SK-N-SH (cell line): Measurements from ENCODE around the gene NFE2L3. TPM values are rescaled to one million over a fixed set of nuclear protein-coding genes. Genes with fewer than 3 reads are reported as not detected.
"Not testable (repeated sequence)": the region's sequence is repeated elsewhere in the genome, so short reads cannot be mapped to it uniquely, and the experiment has no call there.

Experiments
- CTCF ChIA-PET: fragments of 300-600, 350-600 bp; formaldehyde crosslinking; extraction: SDS; loops from one replicate; lab custom pipeline; 2021; lab: Yijun Ruan, JAX
- POLR2A ChIA-PET: fragments of 350-600 bp; sonication (Branson Sonifier 250); formaldehyde crosslinking; extraction: SDS; loops from one replicate; lab custom pipeline; 2020; ENCODE audit warnings: antibody characterized with exemption, inconsistent platforms; lab: Yijun Ruan, JAX
- DNase-seq: peaks from one replicate; pipeline ENCODE4 v3.0.0; 2012
- H2AFZ ChIP-seq: fragments of 200-600 bp; sonication (generic); 2 replicates; pipeline ENCODE4 v1.8.1; 2016; ENCODE audit warnings: antibody characterized with exemption, mild to moderate bottlenecking, low read depth
- H3F3A ChIP-seq: fragments of 200-600 bp; sonication (generic); replicated peaks from 2 replicates; pipeline ENCODE3; 2016; ENCODE audit warnings: antibody characterized with exemption, mild to moderate bottlenecking; ENCODE audit not compliant: insufficient read depth
- H3K27ac ChIP-seq, 2 experiments: fragments of 200-500 bp in 1 of 2; fragments of 200-600 bp in 1 of 2; sonication (Bioruptor generic) in 1 of 2; sonication (generic), shearing (Covaris generic) in 1 of 2; 2 replicates each; pipeline versions ENCODE4 v1.5.1 to v1.6.1; 2014 to 2016; ENCODE audit warnings: low read depth in 2 of 2, inconsistent platforms in 1 of 2, low read length in 1 of 2, mild to moderate bottlenecking in 1 of 2, mixed read lengths in 1 of 2
- H3K27me3 ChIP-seq: fragments of 200-600 bp; sonication (generic), shearing (Covaris generic); 2 replicates; pipeline ENCODE4 v1.6.1; 2016; ENCODE audit warnings: mixed run types; ENCODE audit not compliant: insufficient read depth
- H3K36me3 ChIP-seq, 2 experiments: fragments of 200-500 bp in 1 of 2; fragments of 200-600 bp in 1 of 2; sonication (Bioruptor generic) in 1 of 2; sonication (generic) in 1 of 2; replicated peaks in 1 of 2; 2 replicates each; pipeline versions ENCODE3 to v1.5.1; 2014 to 2016; ENCODE audit warnings: low read length in 1 of 2, mild to moderate bottlenecking in 1 of 2; ENCODE audit not compliant: insufficient read depth in 2 of 2, control insufficient read depth in 1 of 2
- H3K4me1 ChIP-seq, 2 experiments: fragments of 200-500 bp in 1 of 2; fragments of 200-600 bp in 1 of 2; sonication (Bioruptor generic) in 1 of 2; sonication (generic), shearing (Covaris generic) in 1 of 2; 2 replicates each; pipeline versions ENCODE4 v1.5.1 to v1.6.1; 2014 to 2016; ENCODE audit warnings: low read depth in 1 of 2, low read length in 1 of 2, mixed run types in 1 of 2; ENCODE audit not compliant: insufficient read depth in 2 of 2, control insufficient read depth in 1 of 2
- H3K4me2 ChIP-seq: fragments of 200-600 bp; sonication (generic), shearing (Covaris generic); 2 replicates; pipeline ENCODE4 v1.6.1; 2017; ENCODE audit warnings: mixed run types
- H3K4me3 ChIP-seq, 2 experiments: fragments of 200-500 bp in 1 of 2; fragments of 200-600 bp in 1 of 2; sonication (Bioruptor generic) in 1 of 2; sonication (generic), shearing (Covaris generic) in 1 of 2; 2 replicates each; pipeline versions ENCODE4 v1.5.1 to v1.8.1; 2014 to 2016; ENCODE audit warnings: low read depth in 2 of 2, inconsistent platforms in 1 of 2, low read length in 1 of 2, mild to moderate bottlenecking in 1 of 2, mixed read lengths in 1 of 2, moderate library complexity in 1 of 2
- H3K79me2 ChIP-seq: fragments of 200-600 bp; sonication (generic); 2 replicates; pipeline ENCODE4 v1.8.1; 2017; ENCODE audit warnings: mild to moderate bottlenecking; ENCODE audit not compliant: insufficient read depth
- H3K9ac ChIP-seq: fragments of 200-600 bp; sonication (generic); 2 replicates; pipeline ENCODE4 v1.6.1; 2017; ENCODE audit warnings: mixed run types
- H3K9me2 ChIP-seq: fragments of 200-600 bp; sonication (generic); 2 replicates; pipeline ENCODE4 v1.6.1; 2017; ENCODE audit warnings: mixed run types
- H3K9me3 ChIP-seq: fragments of 200-600 bp; sonication (generic); 2 replicates; pipeline ENCODE4 v1.6.1; 2017; ENCODE audit warnings: mixed run types, mild to moderate bottlenecking, moderate library complexity
- H4K20me1 ChIP-seq: fragments of 200-600 bp; sonication (generic); 2 replicates; pipeline ENCODE4 v1.6.1; 2017; ENCODE audit warnings: mild to moderate bottlenecking, mixed run types; ENCODE audit not compliant: insufficient read depth
- ELF1 ChIP-seq: IDR thresholded peaks from 2 replicates; pipeline ENCODE4 v1.4.0; 2012
- JUND ChIP-seq: IDR thresholded peaks from 2 replicates; pipeline ENCODE4 v1.4.0; 2012
- MEF2A ChIP-seq: IDR thresholded peaks from 2 replicates; pipeline ENCODE4 v1.4.0; 2012; ENCODE audit warnings: low read depth, borderline replicate concordance
- NFIC ChIP-seq: IDR thresholded peaks from 2 replicates; pipeline ENCODE4 v1.4.0; 2012; ENCODE audit warnings: borderline replicate concordance
- POLR2AphosphoS5 ChIP-seq: IDR thresholded peaks from 2 replicates; pipeline ENCODE4 v1.6.1; 2012; ENCODE audit warnings: low read depth, low read length
- SIN3A ChIP-seq: IDR thresholded peaks from 2 replicates; pipeline ENCODE4 v1.6.1; 2012; ENCODE audit warnings: low read depth, mild to moderate bottlenecking, low read length, moderate library complexity, borderline replicate concordance
- TAF1 ChIP-seq: IDR thresholded peaks from 2 replicates; pipeline ENCODE4 v1.6.1; 2012; ENCODE audit warnings: low read depth, mild to moderate bottlenecking, low read length, moderate library complexity, borderline replicate concordance
- USF1 ChIP-seq: IDR thresholded peaks from 2 replicates; pipeline ENCODE4 v1.4.0; 2012; ENCODE audit warnings: low read depth, borderline replicate concordance
- USF2 ChIP-seq: fragments of 150-350 bp; IDR thresholded peaks from 2 replicates; pipeline ENCODE4 v1.6.1; 2017; ENCODE audit warnings: antibody characterized with exemption, low read length, low read depth, borderline replicate concordance
- YY1 ChIP-seq: IDR thresholded peaks from 2 replicates; pipeline ENCODE4 v1.4.0; 2012; ENCODE audit warnings: low read depth, mild to moderate bottlenecking
- WGBS: methylation state at CpG from one replicate; pipeline ENCODE4 v1.1.6; 2017; ENCODE audit warnings: low lambda C conversion rate; 5-methylcytosine and 5-hydroxymethylcytosine counted together
- polyA plus RNA-seq, 3 experiments: library from polyadenylated mRNA; depleted of rRNA; stranded (reverse); fragments of >200 nt; gene quantifications; 2 replicates each; pipeline ENCODE4 v1.2.3, GENCODE V29; 2012
- TF ChIP-seq, protein P1 (sequence below): IDR thresholded peaks from 2 replicates; pipeline ENCODE4 v1.4.0; 2012; ENCODE audit warnings: low read depth, borderline replicate concordance

NFE2L3 gene
- polyA plus RNA-seq, 1 of the 3 experiments (the other 2 are of a cell fraction): 36.1 TPM

DNA sequence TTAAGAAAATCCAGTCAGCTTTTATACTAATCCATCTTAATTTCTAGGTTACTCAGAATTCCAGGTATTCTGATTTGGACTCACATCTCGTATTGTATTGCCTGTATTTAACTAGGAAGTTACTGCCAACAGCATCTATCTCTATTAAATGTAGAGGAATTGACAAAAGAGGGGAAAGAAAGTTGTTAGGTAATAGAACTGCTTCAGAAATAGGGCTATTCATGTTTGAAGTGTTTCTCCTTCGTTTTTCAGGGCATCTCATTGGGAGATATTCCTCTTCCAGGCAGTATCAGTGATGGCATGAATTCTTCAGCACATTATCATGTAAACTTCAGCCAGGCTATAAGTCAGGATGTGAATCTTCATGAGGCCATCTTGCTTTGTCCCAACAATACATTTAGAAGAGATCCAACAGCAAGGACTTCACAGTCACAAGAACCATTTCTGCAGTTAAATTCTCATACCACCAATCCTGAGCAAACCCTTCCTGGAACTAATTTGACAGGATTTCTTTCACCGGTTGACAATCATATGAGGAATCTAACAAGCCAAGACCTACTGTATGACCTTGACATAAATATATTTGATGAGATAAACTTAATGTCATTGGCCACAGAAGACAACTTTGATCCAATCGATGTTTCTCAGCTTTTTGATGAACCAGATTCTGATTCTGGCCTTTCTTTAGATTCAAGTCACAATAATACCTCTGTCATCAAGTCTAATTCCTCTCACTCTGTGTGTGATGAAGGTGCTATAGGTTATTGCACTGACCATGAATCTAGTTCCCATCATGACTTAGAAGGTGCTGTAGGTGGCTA lies 32.5 kb downstream of the NFE2L3 start:
- H3K4me2 ChIP-seq, H3K9ac ChIP-seq, H2AFZ ChIP-seq, H3K4me1 ChIP-seq, H3K9me3 ChIP-seq, H3K9me2 ChIP-seq, DNase-seq, POLR2A ChIA-PET, H3K27me3 ChIP-seq, H3K4me3 ChIP-seq: not testable (repeated sequence)
- TF ChIP-seq POLR2AphosphoS5 (peak; percentile 39), SIN3A (peak; percentile 35; the same call in 1 of the 2 replicates), JUND (peak; percentile 9; the same call in 1 of the 2 replicates)
- H4K20me1 ChIP-seq: peaks cover 47% of the 10 kb centered on the region
- H3K79me2 ChIP-seq: peaks cover 14% of the 10 kb centered on the region; the same call in 1 of the 2 replicates
- peaks cover 39 to 52% of the 10 kb centered on the region in 2 experiments for H3K36me3 ChIP-seq
- 49% methylated on average over 4 of the region's 4 CpGs for WGBS
- H3F3A ChIP-seq: peaks cover 95% of the 10 kb centered on the region
- CTCF ChIA-PET: interaction anchor here (0.8 to 5.9 kb wide), 4 partner anchors 11 to 180 kb away, joined by 3 to 42 read pairs (median 3); no protein-coding TSS in a partner anchor
- H3K27ac ChIP-seq: peak overlapping the region; percentile 1 to 23; a peak in 3 of 4 replicates

DNA sequence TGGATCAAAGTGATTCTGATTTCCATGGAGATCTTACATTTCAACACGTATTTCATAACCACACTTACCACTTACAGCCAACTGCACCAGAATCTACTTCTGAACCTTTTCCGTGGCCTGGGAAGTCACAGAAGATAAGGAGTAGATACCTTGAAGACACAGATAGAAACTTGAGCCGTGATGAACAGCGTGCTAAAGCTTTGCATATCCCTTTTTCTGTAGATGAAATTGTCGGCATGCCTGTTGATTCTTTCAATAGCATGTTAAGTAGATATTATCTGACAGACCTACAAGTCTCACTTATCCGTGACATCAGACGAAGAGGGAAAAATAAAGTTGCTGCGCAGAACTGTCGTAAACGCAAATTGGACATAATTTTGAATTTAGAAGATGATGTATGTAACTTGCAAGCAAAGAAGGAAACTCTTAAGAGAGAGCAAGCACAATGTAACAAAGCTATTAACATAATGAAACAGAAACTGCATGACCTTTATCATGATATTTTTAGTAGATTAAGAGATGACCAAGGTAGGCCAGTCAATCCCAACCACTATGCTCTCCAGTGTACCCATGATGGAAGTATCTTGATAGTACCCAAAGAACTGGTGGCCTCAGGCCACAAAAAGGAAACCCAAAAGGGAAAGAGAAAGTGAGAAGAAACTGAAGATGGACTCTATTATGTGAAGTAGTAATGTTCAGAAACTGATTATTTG lies 33.3 kb downstream of the NFE2L3 start:
- Histone ChIP-seq H3K27me3 (no peaks in the 10 kb centered on the region), H3K4me1 (no peaks in the 10 kb centered on the region; a peak in 1 of 4 replicates), H3K79me2 (peaks cover 21% of the 10 kb centered on the region; the same call in 1 of the 2 replicates)
- CTCF ChIA-PET: interaction anchor here (0.8 to 5.9 kb wide), 5 partner anchors 12 to 180 kb away, joined by 3 to 42 read pairs (median 3); no protein-coding TSS in a partner anchor
- TF ChIP-seq USF1 (no peak), ELF1 (no peak), USF2 (no peak), TAF1 (no peak), MEF2A (no peak), YY1 (no peak), JUND (peak; percentile 5; the same call in 1 of the 2 replicates), NFIC (no peak)
- TF ChIP-seq, protein P1, sequence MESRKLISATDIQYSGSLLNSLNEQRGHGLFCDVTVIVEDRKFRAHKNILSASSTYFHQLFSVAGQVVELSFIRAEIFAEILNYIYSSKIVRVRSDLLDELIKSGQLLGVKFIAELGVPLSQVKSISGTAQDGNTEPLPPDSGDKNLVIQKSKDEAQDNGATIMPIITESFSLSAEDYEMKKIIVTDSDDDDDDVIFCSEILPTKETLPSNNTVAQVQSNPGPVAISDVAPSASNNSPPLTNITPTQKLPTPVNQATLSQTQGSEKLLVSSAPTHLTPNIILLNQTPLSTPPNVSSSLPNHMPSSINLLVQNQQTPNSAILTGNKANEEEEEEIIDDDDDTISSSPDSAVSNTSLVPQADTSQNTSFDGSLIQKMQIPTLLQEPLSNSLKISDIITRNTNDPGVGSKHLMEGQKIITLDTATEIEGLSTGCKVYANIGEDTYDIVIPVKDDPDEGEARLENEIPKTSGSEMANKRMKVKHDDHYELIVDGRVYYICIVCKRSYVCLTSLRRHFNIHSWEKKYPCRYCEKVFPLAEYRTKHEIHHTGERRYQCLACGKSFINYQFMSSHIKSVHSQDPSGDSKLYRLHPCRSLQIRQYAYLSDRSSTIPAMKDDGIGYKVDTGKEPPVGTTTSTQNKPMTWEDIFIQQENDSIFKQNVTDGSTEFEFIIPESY: 0 out of 2 replicates have a peak, but pooled peaks have one; percentile 10
- TF ChIP-seq, all 33 proteins: peak for 2
- H2AFZ ChIP-seq: no peak overlapping the region
- no peak for DNase-seq
- peaks cover 47 to 60% of the 10 kb centered on the region in 2 experiments for H3K36me3 ChIP-seq
- no peak overlapping the region for H3K4me2 ChIP-seq
- no peaks in the 10 kb centered on the region for H3K9me2 ChIP-seq
- H3K4me3 ChIP-seq: no peak overlapping the region
- POLR2A ChIA-PET: no interaction called here
- peaks cover 54% of the 10 kb centered on the region for H4K20me1 ChIP-seq
- no peak overlapping the region for H3K9ac ChIP-seq
- H3K27ac ChIP-seq: 0 out of 4 replicates have a peak overlapping the region, but pooled peaks of 1 of the 2 experiments have one; percentile 4
- no peaks in the 10 kb centered on the region for H3K9me3 ChIP-seq
- peaks cover 99% of the 10 kb centered on the region for H3F3A ChIP-seq
- 95% methylated on average over 10 of the region's 10 CpGs for WGBS
